ENCODE results near the gene AATK. TPM values are rescaled to one million over a fixed set of nuclear protein-coding genes. Genes with fewer than 3 reads are reported as not detected.
"Not testable (repeated sequence)": the region's sequence is repeated elsewhere in the genome, so short reads cannot be mapped to it uniquely, and the experiment has no call there.

The AATK gene
- total and polyA plus RNA-seq, 2 experiments from 2014 or later: 1.1 to 5.0 TPM

DNA sequence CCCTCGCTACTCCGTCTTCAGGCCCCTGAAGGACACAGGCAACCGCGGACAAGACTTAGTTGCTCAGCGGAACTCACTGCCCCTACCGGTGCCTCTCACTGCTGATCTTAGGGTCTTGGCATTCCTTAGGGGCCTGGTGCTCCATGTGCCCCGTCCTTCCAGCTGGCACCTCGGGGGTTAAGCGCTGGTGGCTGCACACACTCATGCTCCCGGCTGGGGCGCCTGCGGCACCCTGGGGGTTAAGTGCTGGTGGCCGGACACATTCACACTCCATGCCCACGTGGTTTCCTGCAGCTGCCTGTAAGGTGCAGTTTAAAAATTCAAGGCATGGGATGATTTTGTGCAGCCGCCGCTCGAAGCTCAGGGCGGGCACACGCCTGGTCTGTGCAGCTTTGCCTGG, 86.0 kb downstream of the AATK start (continued):
- TF ChIP-seq, protein P1, sequence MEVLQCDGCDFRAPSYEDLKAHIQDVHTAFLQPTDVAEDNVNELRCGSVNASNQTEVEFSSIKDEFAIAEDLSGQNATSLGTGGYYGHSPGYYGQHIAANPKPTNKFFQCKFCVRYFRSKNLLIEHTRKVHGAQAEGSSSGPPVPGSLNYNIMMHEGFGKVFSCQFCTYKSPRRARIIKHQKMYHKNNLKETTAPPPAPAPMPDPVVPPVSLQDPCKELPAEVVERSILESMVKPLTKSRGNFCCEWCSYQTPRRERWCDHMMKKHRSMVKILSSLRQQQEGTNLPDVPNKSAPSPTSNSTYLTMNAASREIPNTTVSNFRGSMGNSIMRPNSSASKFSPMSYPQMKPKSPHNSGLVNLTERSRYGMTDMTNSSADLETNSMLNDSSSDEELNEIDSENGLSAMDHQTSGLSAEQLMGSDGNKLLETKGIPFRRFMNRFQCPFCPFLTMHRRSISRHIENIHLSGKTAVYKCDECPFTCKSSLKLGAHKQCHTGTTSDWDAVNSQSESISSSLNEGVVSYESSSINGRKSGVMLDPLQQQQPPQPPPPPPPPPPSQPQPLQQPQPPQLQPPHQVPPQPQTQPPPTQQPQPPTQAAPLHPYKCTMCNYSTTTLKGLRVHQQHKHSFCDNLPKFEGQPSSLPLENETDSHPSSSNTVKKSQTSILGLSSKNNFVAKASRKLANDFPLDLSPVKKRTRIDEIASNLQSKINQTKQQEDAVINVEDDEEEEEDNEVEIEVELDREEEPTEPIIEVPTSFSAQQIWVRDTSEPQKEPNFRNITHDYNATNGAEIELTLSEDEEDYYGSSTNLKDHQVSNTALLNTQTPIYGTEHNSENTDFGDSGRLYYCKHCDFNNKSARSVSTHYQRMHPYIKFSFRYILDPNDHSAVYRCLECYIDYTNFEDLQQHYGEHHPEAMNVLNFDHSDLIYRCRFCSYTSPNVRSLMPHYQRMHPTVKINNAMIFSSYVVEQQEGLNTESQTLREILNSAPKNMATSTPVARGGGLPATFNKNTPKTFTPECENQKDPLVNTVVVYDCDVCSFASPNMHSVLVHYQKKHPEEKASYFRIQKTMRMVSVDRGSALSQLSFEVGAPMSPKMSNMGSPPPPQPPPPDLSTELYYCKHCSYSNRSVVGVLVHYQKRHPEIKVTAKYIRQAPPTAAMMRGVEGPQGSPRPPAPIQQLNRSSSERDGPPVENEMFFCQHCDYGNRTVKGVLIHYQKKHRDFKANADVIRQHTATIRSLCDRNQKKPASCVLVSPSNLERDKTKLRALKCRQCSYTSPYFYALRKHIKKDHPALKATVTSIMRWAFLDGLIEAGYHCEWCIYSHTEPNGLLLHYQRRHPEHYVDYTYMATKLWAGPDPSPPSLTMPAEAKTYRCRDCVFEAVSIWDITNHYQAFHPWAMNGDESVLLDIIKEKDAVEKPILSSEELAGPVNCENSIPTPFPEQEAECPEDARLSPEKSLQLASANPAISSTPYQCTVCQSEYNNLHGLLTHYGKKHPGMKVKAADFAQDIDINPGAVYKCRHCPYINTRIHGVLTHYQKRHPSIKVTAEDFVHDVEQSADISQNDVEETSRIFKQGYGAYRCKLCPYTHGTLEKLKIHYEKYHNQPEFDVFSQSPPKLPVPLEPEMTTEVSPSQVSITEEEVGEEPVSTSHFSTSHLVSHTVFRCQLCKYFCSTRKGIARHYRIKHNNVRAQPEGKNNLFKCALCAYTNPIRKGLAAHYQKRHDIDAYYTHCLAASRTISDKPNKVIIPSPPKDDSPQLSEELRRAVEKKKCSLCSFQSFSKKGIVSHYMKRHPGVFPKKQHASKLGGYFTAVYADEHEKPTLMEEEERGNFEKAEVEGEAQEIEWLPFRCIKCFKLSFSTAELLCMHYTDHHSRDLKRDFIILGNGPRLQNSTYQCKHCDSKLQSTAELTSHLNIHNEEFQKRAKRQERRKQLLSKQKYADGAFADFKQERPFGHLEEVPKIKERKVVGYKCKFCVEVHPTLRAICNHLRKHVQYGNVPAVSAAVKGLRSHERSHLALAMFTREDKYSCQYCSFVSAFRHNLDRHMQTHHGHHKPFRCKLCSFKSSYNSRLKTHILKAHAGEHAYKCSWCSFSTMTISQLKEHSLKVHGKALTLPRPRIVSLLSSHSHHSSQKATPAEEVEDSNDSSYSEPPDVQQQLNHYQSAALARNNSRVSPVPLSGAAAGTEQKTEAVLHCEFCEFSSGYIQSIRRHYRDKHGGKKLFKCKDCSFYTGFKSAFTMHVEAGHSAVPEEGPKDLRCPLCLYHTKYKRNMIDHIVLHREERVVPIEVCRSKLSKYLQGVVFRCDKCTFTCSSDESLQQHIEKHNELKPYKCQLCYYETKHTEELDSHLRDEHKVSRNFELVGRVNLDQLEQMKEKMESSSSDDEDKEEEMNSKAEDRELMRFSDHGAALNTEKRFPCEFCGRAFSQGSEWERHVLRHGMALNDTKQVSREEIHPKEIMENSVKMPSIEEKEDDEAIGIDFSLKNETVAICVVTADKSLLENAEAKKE (CRISPR knock-in tag; IDR thresholded peaks at IDR 0.05): no peak
- TF ChIP-seq, protein P2, sequence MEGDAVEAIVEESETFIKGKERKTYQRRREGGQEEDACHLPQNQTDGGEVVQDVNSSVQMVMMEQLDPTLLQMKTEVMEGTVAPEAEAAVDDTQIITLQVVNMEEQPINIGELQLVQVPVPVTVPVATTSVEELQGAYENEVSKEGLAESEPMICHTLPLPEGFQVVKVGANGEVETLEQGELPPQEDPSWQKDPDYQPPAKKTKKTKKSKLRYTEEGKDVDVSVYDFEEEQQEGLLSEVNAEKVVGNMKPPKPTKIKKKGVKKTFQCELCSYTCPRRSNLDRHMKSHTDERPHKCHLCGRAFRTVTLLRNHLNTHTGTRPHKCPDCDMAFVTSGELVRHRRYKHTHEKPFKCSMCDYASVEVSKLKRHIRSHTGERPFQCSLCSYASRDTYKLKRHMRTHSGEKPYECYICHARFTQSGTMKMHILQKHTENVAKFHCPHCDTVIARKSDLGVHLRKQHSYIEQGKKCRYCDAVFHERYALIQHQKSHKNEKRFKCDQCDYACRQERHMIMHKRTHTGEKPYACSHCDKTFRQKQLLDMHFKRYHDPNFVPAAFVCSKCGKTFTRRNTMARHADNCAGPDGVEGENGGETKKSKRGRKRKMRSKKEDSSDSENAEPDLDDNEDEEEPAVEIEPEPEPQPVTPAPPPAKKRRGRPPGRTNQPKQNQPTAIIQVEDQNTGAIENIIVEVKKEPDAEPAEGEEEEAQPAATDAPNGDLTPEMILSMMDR (conservative IDR thresholded peaks at IDR 0.05; ENCODE audit: low read depth in 2 of 2): no peak
- TF ChIP-seq EZH2 (IDR thresholded peaks at IDR 0.05; ENCODE audit: low read depth, unreplicated experiment): no peak
- TF ChIP-seq NANOG (IDR thresholded peaks at IDR 0.05; ENCODE audit: borderline replicate concordance): no peak

DNA sequence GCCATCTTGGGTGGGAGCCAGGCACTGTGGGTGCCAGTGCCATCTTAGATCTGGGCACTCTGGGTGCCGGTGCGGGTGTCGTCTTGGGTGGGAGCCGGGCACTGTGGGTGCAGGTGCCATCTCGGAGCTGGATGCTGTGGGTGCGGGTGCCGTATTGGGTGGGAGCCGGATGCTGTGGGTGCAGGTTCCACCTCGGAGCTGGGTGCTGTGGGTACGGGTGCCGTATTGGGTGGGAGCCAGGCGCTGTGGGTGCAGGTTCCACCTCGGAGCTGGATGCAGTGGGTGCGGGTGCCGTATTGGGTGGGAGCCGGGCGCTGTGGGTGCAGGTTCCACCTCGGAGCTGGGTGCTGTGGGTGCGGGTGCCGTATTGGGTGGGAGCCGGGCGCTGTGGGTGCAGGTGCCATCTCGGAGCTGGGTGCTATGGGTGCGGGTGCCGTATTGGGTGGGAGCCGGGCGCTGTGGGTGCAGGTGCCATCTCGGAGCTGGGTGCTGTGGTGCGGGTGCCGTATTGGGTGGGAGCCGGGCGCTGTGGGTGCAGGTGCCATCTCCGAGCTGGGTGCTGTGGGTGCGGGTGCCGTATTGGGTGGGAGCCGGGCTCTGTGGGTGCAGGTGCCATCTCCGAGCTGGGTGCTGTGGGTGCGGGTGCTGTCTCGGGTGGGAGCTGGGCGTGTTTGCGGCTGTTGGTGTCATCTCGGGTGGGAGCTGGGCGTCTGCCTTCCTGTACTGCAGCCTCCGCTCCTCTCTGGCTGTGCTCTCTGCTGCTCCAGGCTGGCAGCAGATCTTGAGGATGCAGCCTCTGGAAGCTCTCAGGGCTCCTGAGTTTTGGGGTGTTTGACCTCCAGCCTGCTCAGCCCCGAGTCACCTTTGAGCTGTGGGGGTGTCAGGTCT, 87.8 kb downstream of the AATK start:
- H3K27ac ChIP-seq (ENCODE audit: low read depth); H3K9me3 Mint-ChIP-seq; H3K36me3 Mint-ChIP-seq (ENCODE audit: low read depth); H3K79me2 ChIP-seq (replicated peaks; ENCODE audit: insufficient read depth); H3K4me3 Mint-ChIP-seq; H3F3A ChIP-seq (replicated peaks; ENCODE audit: low read depth); H4K20me1 ChIP-seq (replicated peaks; ENCODE audit: insufficient read depth); H3K4me3 ChIP-seq; H3K9me2 ChIP-seq (ENCODE audit: insufficient read depth); H3K4me1 ChIP-seq (ENCODE audit: insufficient read depth); ATAC-seq; H3K4me2 ChIP-seq; H3K27me3 ChIP-seq (ENCODE audit: insufficient read depth); DNase-seq (ENCODE audit: low spot score); H3K36me3 ChIP-seq (ENCODE audit: insufficient read depth); H2AFZ ChIP-seq: not testable (repeated sequence)
- Mint-ChIP-seq H3K27me3 (ENCODE audit: insufficient read depth, low read depth, poor library complexity) (peaks cover 14% of the 10 kb centered on the region), H3K4me1 (peaks cover 19% of the 10 kb centered on the region), H3K27ac (peak overlapping the region; percentile 59; the same call in 1 of the 2 replicates)

Measured in GM23338 (cell line).